ENCODE data around the gene PRPSAP2.

DNA sequence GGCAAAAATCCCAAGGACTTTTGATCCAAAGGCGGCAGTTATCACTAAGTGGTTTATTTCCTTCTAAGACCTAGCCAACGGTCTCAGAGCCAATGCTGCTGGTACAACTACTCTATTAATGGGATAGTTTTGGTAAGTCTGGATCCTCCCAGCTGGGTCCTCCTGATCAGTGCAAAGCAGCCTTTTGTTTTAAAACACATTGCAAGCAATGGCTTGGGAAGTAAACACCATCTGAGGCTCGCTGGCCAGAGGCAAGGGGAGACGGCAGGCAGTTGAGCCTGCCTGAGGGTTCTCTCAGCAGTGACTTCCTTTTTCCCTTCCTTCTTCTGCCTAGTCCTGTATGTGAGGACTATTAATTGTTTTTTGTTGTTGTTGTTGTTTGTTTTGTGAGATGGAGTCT, 92.4 kb downstream of the PRPSAP2 start:
- TF ChIP-seq, protein P1, sequence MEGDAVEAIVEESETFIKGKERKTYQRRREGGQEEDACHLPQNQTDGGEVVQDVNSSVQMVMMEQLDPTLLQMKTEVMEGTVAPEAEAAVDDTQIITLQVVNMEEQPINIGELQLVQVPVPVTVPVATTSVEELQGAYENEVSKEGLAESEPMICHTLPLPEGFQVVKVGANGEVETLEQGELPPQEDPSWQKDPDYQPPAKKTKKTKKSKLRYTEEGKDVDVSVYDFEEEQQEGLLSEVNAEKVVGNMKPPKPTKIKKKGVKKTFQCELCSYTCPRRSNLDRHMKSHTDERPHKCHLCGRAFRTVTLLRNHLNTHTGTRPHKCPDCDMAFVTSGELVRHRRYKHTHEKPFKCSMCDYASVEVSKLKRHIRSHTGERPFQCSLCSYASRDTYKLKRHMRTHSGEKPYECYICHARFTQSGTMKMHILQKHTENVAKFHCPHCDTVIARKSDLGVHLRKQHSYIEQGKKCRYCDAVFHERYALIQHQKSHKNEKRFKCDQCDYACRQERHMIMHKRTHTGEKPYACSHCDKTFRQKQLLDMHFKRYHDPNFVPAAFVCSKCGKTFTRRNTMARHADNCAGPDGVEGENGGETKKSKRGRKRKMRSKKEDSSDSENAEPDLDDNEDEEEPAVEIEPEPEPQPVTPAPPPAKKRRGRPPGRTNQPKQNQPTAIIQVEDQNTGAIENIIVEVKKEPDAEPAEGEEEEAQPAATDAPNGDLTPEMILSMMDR (IDR thresholded peaks at IDR 0.05 in 8 of 11, conservative IDR thresholded peaks at IDR 0.05 in 3 of 11), result no peak
- no peak for TF ChIP-seq POLR2AphosphoS5 (IDR thresholded peaks at IDR 0.05)

Data from spleen (tissue), 7 donors.